Measurements from ENCODE around the gene SLC19A1.

The SLC19A1 gene

GRCh38 chr21:45496968-45497845 is 45.0 kb downstream of the SLC19A1 start:
- no peak for DNase-seq (ENCODE audit: low read depth)
- no peak for TF ChIP-seq CTCF (conservative IDR thresholded peaks at IDR 0.05; ENCODE audit: low read length)
- H3K4me3 ChIP-seq (ENCODE audit: low read length), result no peak overlapping the region

- H3K4me3 ChIP-seq (ENCODE audit: low read length), result no peak overlapping the region
- TF ChIP-seq CTCF (conservative IDR thresholded peaks at IDR 0.05; ENCODE audit: low read length), result no peak
- no peak for DNase-seq (ENCODE audit: low read depth)
These were observed 45.9 kb downstream of the SLC19A1 start for GRCh38 chr21:45496151-45496967.

GRCh38 chr21:45494851-45495680 is 47.2 kb downstream of the SLC19A1 start:
- no peak overlapping the region for H3K4me3 ChIP-seq (ENCODE audit: low read length)
- DNase-seq (ENCODE audit: low read depth), result no peak
- no peak for TF ChIP-seq CTCF (conservative IDR thresholded peaks at IDR 0.05; ENCODE audit: low read length)

GRCh38 chr21:45494135-45494850 is 47.9 kb downstream of the SLC19A1 start:
- no peak overlapping the region for H3K4me3 ChIP-seq (ENCODE audit: low read length)
- no peak for TF ChIP-seq CTCF (conservative IDR thresholded peaks at IDR 0.05; ENCODE audit: low read length)
- no peak for DNase-seq (ENCODE audit: low read depth)

GRCh38 chr21:45493401-45494001 is 48.7 kb downstream of the SLC19A1 start:
- DNase-seq (ENCODE audit: low read depth), result no peak
- no peak overlapping the region for H3K4me3 ChIP-seq (ENCODE audit: low read length)
- TF ChIP-seq CTCF (conservative IDR thresholded peaks at IDR 0.05; ENCODE audit: low read length), result no peak

- no peak for DNase-seq (ENCODE audit: low read depth)
- H3K4me3 ChIP-seq (ENCODE audit: low read length), result no peak overlapping the region
- no peak for TF ChIP-seq CTCF (conservative IDR thresholded peaks at IDR 0.05; ENCODE audit: low read length)
These were observed 49.5 kb downstream of the SLC19A1 start for GRCh38 chr21:45492765-45493164.
